KMS-11 (cell line): ENCODE measurements around the gene PIK3CD.

ENCODE experiments used
- H2AFZ ChIP-seq: fragments of 200-600 bp; sonication (generic); 2 replicates; pipeline ENCODE4 v1.6.1; 2016; ENCODE audit warnings: antibody characterized with exemption, mixed run types, low read depth
- H3K27ac ChIP-seq: fragments of 200-600 bp; sonication (generic); 2 replicates; pipeline ENCODE4 v1.6.1; 2016; ENCODE audit warnings: mild to moderate bottlenecking, mixed run types
- H3K27me3 ChIP-seq: fragments of 200-600 bp; sonication (generic); 2 replicates; pipeline ENCODE4 v1.6.1; 2017; ENCODE audit warnings: mild to moderate bottlenecking, low read depth, mixed run types, moderate library complexity; ENCODE audit not compliant: insufficient read depth
- H3K36me3 ChIP-seq: fragments of 200-600 bp; sonication (generic); 2 replicates; pipeline ENCODE4 v1.6.1; 2017; ENCODE audit warnings: mild to moderate bottlenecking, mixed run types; ENCODE audit not compliant: insufficient read depth
- H3K4me1 ChIP-seq: fragments of 200-600 bp; sonication (generic); 2 replicates; pipeline ENCODE4 v1.6.1; 2016; ENCODE audit warnings: mild to moderate bottlenecking, low read depth, mixed run types; ENCODE audit not compliant: poor library complexity, severe bottlenecking
- H3K4me2 ChIP-seq: fragments of 200-600 bp; sonication (generic); 2 replicates; pipeline ENCODE4 v1.7.0; 2016; ENCODE audit warnings: mild to moderate bottlenecking, mixed run types
- H3K4me3 ChIP-seq: fragments of 200-600 bp; sonication (generic); IDR thresholded peaks from 2 replicates; pipeline ENCODE4 v1.6.1; 2017; ENCODE audit warnings: low read depth, low read length, mixed read lengths; ENCODE audit not compliant: insufficient read depth
- H3K79me2 ChIP-seq: fragments of 200-600 bp; sonication (generic); 2 replicates; pipeline ENCODE4 v1.6.1; 2016; ENCODE audit warnings: low read depth, mixed run types; ENCODE audit not compliant: insufficient read depth
- H3K9ac ChIP-seq: fragments of 200-600 bp; sonication (generic); 2 replicates; pipeline ENCODE4 v1.6.1; 2016; ENCODE audit warnings: mild to moderate bottlenecking, mixed run types
- H4K20me1 ChIP-seq: fragments of 200-600 bp; sonication (generic); 2 replicates; pipeline ENCODE4 v1.6.1; 2016; ENCODE audit warnings: mild to moderate bottlenecking, mixed run types; ENCODE audit not compliant: insufficient read depth
- CTCF ChIP-seq: fragments of 200-600 bp; sonication (generic); conservative IDR thresholded peaks from 2 replicates; pipeline ENCODE4 v1.6.1; 2017; ENCODE audit warnings: low read depth, mild to moderate bottlenecking, antibody characterized with exemption, low read length, moderate library complexity, mixed read lengths

PIK3CD gene

GRCh38 chr1:9731561-9731960 is 80.0 kb downstream of the PIK3CD start:
- Histone ChIP-seq H3K4me2 (no peak overlapping the region), H4K20me1 (no peaks in the 10 kb centered on the region), H3K79me2 (no peaks in the 10 kb centered on the region), H3K36me3 (peaks cover 13% of the 10 kb centered on the region), H3K27ac (no peak overlapping the region), H2AFZ (no peak overlapping the region), H3K27me3 (no peaks in the 10 kb centered on the region), H3K9ac (no peak overlapping the region), H3K4me1 (no peaks in the 10 kb centered on the region), H3K4me3 (no peak overlapping the region)
- no peak for TF ChIP-seq CTCF

- no peaks in the 10 kb centered on the region for H4K20me1 ChIP-seq
- no peaks in the 10 kb centered on the region for H3K4me1 ChIP-seq
- TF ChIP-seq CTCF: no peak
- H3K36me3 ChIP-seq: peaks cover 13% of the 10 kb centered on the region
- no peak overlapping the region for H3K4me2 ChIP-seq
- no peak overlapping the region for H3K27ac ChIP-seq
- no peak overlapping the region for H2AFZ ChIP-seq
- no peaks in the 10 kb centered on the region for H3K79me2 ChIP-seq
- H3K9ac ChIP-seq: no peak overlapping the region
- H3K27me3 ChIP-seq: no peaks in the 10 kb centered on the region
- H3K4me3 ChIP-seq: no peak overlapping the region
These were observed 80.8 kb downstream of the PIK3CD start for GRCh38 chr1:9732123-9732971.

- H2AFZ ChIP-seq: no peak overlapping the region
- TF ChIP-seq CTCF: no peak
- no peaks in the 10 kb centered on the region for H3K27me3 ChIP-seq
- no peak overlapping the region for H3K9ac ChIP-seq
- no peaks in the 10 kb centered on the region for H3K79me2 ChIP-seq
- H3K36me3 ChIP-seq: peaks cover 13% of the 10 kb centered on the region
- H3K4me1 ChIP-seq: no peaks in the 10 kb centered on the region
- no peak overlapping the region for H3K27ac ChIP-seq
- H3K4me2 ChIP-seq: no peak overlapping the region
- H3K4me3 ChIP-seq: no peak overlapping the region
- H4K20me1 ChIP-seq: no peaks in the 10 kb centered on the region
These were observed 81.7 kb downstream of the PIK3CD start for GRCh38 chr1:9733160-9733789.

- peaks cover 13% of the 10 kb centered on the region for H3K36me3 ChIP-seq
- no peak for TF ChIP-seq CTCF
- no peak overlapping the region for H3K4me3 ChIP-seq
- H3K9ac ChIP-seq: no peak overlapping the region
- no peak overlapping the region for H3K4me2 ChIP-seq
- no peak overlapping the region for H3K27ac ChIP-seq
- H4K20me1 ChIP-seq: no peaks in the 10 kb centered on the region
- H3K27me3 ChIP-seq: no peaks in the 10 kb centered on the region
- H2AFZ ChIP-seq: no peak overlapping the region
- H3K4me1 ChIP-seq: no peaks in the 10 kb centered on the region
- H3K79me2 ChIP-seq: no peaks in the 10 kb centered on the region
These were observed 84.3 kb downstream of the PIK3CD start for GRCh38 chr1:9735800-9736199.
